ENCODE results near the gene TENM4. TPM values are rescaled to one million over a fixed set of nuclear protein-coding genes. Genes with fewer than 3 reads are reported as not detected.

The TENM4 gene
- polyA plus RNA-seq, 3 donors: 0.31 to 1.7 TPM; not detected in 1

- H3K4me2 ChIP-seq (replicated peaks; ENCODE audit: extremely low read depth, low read length, poor library complexity, severe bottlenecking): no peak overlapping the region
- TF ChIP-seq, protein P1, sequence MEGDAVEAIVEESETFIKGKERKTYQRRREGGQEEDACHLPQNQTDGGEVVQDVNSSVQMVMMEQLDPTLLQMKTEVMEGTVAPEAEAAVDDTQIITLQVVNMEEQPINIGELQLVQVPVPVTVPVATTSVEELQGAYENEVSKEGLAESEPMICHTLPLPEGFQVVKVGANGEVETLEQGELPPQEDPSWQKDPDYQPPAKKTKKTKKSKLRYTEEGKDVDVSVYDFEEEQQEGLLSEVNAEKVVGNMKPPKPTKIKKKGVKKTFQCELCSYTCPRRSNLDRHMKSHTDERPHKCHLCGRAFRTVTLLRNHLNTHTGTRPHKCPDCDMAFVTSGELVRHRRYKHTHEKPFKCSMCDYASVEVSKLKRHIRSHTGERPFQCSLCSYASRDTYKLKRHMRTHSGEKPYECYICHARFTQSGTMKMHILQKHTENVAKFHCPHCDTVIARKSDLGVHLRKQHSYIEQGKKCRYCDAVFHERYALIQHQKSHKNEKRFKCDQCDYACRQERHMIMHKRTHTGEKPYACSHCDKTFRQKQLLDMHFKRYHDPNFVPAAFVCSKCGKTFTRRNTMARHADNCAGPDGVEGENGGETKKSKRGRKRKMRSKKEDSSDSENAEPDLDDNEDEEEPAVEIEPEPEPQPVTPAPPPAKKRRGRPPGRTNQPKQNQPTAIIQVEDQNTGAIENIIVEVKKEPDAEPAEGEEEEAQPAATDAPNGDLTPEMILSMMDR (IDR thresholded peaks at IDR 0.05): no peak
- H3K27me3 Mint-ChIP-seq (ENCODE audit: low read depth in 3 of 3): peaks cover 15 to 34% (median 26%) of the 10 kb centered on the region in 3 donors
Observed at GRCh38 chr11:78868563-78868962, 572.3 kb downstream of the TENM4 start.

DNA sequence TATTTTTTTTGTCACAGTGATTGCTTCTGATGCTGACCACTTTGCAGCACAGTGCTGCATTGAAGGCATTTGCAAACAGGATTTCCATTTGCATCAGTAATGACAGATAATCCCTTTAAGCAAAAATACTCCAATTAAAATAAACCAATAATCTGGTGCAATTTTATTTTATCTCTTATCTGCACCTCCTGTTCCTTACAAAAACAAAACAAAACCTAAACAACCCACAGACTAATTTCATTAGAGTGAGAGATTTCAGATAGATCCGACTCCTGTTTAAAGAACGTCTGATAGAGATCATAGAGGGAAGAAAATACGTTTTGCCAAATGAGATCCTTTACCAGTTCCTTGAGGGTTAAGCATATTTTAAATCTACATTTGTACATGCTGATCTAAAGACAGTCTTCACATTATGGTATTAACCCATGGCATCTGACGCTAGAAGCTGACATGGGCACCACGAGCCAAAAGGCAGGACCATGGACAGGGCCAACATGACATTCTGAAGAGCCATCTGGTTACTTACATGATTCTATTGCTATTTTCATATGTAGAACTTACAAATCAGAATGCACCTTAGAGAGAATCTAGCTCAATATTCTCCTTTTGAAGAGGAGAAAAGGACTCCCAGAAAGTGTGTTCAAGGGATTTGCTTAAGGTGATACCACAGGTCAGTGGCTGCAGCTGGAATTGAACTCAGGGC lies 580.0 kb downstream of the TENM4 start:
- Mint-ChIP-seq H3K27ac (no peak overlapping the region), H3K4me1 (no peaks in the 10 kb centered on the region)
- WGBS (ENCODE audit: insufficient coverage): 50% methylated on average over 2 of the region's 5 CpGs

More at GRCh38 chr11:78868563-78868962, 572.3 kb downstream of the TENM4 start:
- 33% methylated on average over 3 of the region's 4 CpGs for WGBS (ENCODE audit: insufficient coverage)
- H3K36me3 ChIP-seq (replicated peaks in 1 of 2; ENCODE audit: control insufficient read depth in 1 of 2, insufficient read depth in 2 of 2, low read length in 2 of 2): no peaks in the 10 kb centered on the region
- no peak overlapping the region for H3K9ac ChIP-seq (ENCODE audit: insufficient read depth, low read length, poor library complexity, severe bottlenecking)
- intact Hi-C loops (cut with micrococcal nuclease): no loop called here
- H2AFZ ChIP-seq (ENCODE audit: insufficient read depth, low read depth, low read length, poor library complexity, severe bottlenecking): no peak overlapping the region
- DNase-seq: no peak
- no peaks in the 10 kb centered on the region for H3K9me3 ChIP-seq (replicated peaks in 1 of 2; ENCODE audit: control insufficient read depth in 1 of 2, insufficient read depth in 1 of 2, low read length in 2 of 2)
- peaks cover 8 to 30% of the 10 kb centered on the region in 2 donors for H3K27me3 ChIP-seq (ENCODE audit: control insufficient read depth in 2 of 2, insufficient read depth in 2 of 2, low read length in 2 of 2)
- no peak overlapping the region for H3K4me3 ChIP-seq (replicated peaks in 1 of 3; ENCODE audit: low read depth in 2 of 3, low read length in 3 of 3)
- Mint-ChIP-seq H3K36me3 (no peaks in the 10 kb centered on the region), H3K27ac (peak overlapping the region in 1 of 7 donors; percentile 33), H3K4me1 (no peaks in the 10 kb centered on the region), H3K4me3 (peak overlapping the region in 1 of 2 donors; percentile 52), H3K9me3 (no peaks in the 10 kb centered on the region)
- no peaks in the 10 kb centered on the region for H3K4me1 ChIP-seq (ENCODE audit: control insufficient read depth in 1 of 2, insufficient read depth in 2 of 2, low read length in 2 of 2)
- no peaks in the 10 kb centered on the region for H4K20me1 ChIP-seq (ENCODE audit: insufficient read depth, low read length)
- no peak overlapping the region for H3K27ac ChIP-seq (ENCODE audit: low read depth in 1 of 2, low read length in 2 of 2)
- no peaks in the 10 kb centered on the region for H3K79me2 ChIP-seq (ENCODE audit: insufficient read depth, low read length)

More for the DNA sequence above, 580.0 kb downstream of the TENM4 start:
- Histone ChIP-seq H3K79me2 (ENCODE audit: insufficient read depth, low read length) (no peaks in the 10 kb centered on the region), H3K9me3 (replicated peaks in 1 of 2; ENCODE audit: control insufficient read depth in 1 of 2, insufficient read depth in 1 of 2, low read length in 2 of 2) (no peaks in the 10 kb centered on the region), H3K27ac (ENCODE audit: low read depth in 1 of 2, low read length in 2 of 2) (no peak overlapping the region), H3K4me1 (ENCODE audit: control insufficient read depth in 1 of 2, insufficient read depth in 2 of 2, low read length in 2 of 2) (no peaks in the 10 kb centered on the region), H2AFZ (ENCODE audit: insufficient read depth, low read depth, low read length, poor library complexity, severe bottlenecking) (no peak overlapping the region), H3K27me3 (ENCODE audit: control insufficient read depth in 2 of 2, insufficient read depth in 2 of 2, low read length in 2 of 2) (peaks cover 6 to 15% of the 10 kb centered on the region in 2 donors), H3K4me3 (replicated peaks in 1 of 3; ENCODE audit: low read depth in 2 of 3, low read length in 3 of 3) (no peak overlapping the region), H3K4me2 (replicated peaks; ENCODE audit: extremely low read depth, low read length, poor library complexity, severe bottlenecking) (no peak overlapping the region), H3K9ac (ENCODE audit: insufficient read depth, low read length, poor library complexity, severe bottlenecking) (no peak overlapping the region), H3K36me3 (replicated peaks in 1 of 2; ENCODE audit: control insufficient read depth in 1 of 2, insufficient read depth in 2 of 2, low read length in 2 of 2) (no peaks in the 10 kb centered on the region), H4K20me1 (ENCODE audit: insufficient read depth, low read length) (no peaks in the 10 kb centered on the region)
- H3K4me3 Mint-ChIP-seq: no peak overlapping the region
- H3K36me3 Mint-ChIP-seq: no peaks in the 10 kb centered on the region
- peaks cover 14 to 21% (median 15%) of the 10 kb centered on the region in 3 donors for H3K27me3 Mint-ChIP-seq (ENCODE audit: low read depth in 3 of 3)
- intact Hi-C loops (cut with micrococcal nuclease): no loop called here
- H3K9me3 Mint-ChIP-seq: no peaks in the 10 kb centered on the region
- TF ChIP-seq, protein P1 (IDR thresholded peaks at IDR 0.05): no peak
- no peak for DNase-seq

Data from CD14-positive monocyte (primary cell).